Activated naive CD4-positive, alpha-beta T cell treated with anti-CD3 and anti-CD28 coated beads, Interleukin-2, amount 50 U/mL, for 16 hours (primary cell): Measurements from ENCODE around the gene SPARC.

Experiments
- DNase-seq: peaks from one replicate; pipeline ENCODE4 v3.0.0-alpha.2; 2020

The SPARC gene

GRCh38 chr5:151677776-151678545 is 8.8 kb downstream of the SPARC start:
- no peak for DNase-seq

- DNase-seq, result no peak
These were observed 10.0 kb downstream of the SPARC start for GRCh38 chr5:151676719-151677118.

GRCh38 chr5:151676314-151676712 is 10.4 kb downstream of the SPARC start:
- no peak for DNase-seq

GRCh38 chr5:151675611-151676313 is 11.0 kb downstream of the SPARC start:
- no peak for DNase-seq

- DNase-seq, result no peak
These were observed 11.8 kb downstream of the SPARC start for GRCh38 chr5:151674626-151675610.

- DNase-seq, result no peak
These were observed 13.3 kb downstream of the SPARC start for GRCh38 chr5:151673421-151673820.

- DNase-seq, result no peak
These were observed 14.2 kb downstream of the SPARC start for GRCh38 chr5:151672516-151672915.

GRCh38 chr5:151671950-151672349 is 14.8 kb downstream of the SPARC start:
- DNase-seq, result no peak

- DNase-seq, result no peak
These were observed 15.6 kb downstream of the SPARC start for GRCh38 chr5:151670953-151671636.

GRCh38 chr5:151670083-151670686 is 16.5 kb downstream of the SPARC start:
- DNase-seq, result no peak

- no peak for DNase-seq
These were observed 19.6 kb downstream of the SPARC start for GRCh38 chr5:151667083-151667482.

- DNase-seq, result no peak
These were observed 21.1 kb downstream of the SPARC start for GRCh38 chr5:151665613-151666012.

- DNase-seq, result no peak
These were observed 21.8 kb downstream of the SPARC start for GRCh38 chr5:151664694-151665585.

GRCh38 chr5:151663617-151664293 is 23.0 kb downstream of the SPARC start:
- DNase-seq, result no peak

GRCh38 chr5:151662805-151663204 is 23.9 kb downstream of the SPARC start:
- no peak for DNase-seq

GRCh38 chr5:151661968-151662732 is 24.6 kb downstream of the SPARC start:
- DNase-seq, result no peak

GRCh38 chr5:151660616-151661495 is 25.9 kb downstream of the SPARC start:
- no peak for DNase-seq

- DNase-seq, result peak; percentile 81
These were observed 27.5 kb downstream of the SPARC start for GRCh38 chr5:151659001-151659754.
